ENCODE measurements around the gene NPBWR2.
"Not testable (repeated sequence)": the region's sequence is repeated elsewhere in the genome, so short reads cannot be mapped to it uniquely, and the experiment has no call there.

NPBWR2 gene

DNA sequence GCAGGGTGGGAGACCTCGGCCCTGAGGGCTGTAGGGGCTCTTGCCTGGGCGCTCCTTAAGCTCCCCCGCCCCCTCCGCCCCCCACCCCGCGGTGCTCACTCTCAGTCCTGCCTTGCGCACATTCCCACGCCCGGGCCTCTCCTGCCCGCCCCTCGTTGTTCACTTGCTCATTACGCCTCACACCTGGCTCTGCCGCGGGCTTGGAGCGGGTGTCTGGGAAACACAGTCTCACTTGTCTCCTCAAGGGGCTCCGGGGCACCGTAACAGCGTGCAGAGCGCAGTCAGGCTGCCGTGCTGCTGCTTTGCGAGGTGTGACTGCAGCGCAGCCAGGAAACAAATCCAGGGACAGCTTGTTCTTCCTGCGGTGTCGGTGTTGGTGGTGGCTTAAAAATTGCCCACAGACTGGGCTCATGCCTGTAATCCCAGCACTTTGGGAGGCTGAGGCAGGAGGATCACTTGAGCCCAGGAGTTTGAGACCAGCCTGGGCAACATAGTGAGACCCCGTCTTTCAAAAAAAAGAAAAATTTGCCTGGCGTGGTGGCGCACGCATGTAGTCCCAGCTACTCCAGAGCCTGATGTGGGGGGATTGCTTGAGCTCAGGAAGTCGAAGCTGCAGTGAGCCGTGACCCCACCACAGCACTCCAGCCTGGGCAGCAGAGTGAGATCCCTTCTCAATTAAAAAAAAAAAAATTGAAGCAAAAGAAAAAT is 4.6 kb downstream of the NPBWR2 start:
- peak; percentile 55 for DNase-seq

DNA sequence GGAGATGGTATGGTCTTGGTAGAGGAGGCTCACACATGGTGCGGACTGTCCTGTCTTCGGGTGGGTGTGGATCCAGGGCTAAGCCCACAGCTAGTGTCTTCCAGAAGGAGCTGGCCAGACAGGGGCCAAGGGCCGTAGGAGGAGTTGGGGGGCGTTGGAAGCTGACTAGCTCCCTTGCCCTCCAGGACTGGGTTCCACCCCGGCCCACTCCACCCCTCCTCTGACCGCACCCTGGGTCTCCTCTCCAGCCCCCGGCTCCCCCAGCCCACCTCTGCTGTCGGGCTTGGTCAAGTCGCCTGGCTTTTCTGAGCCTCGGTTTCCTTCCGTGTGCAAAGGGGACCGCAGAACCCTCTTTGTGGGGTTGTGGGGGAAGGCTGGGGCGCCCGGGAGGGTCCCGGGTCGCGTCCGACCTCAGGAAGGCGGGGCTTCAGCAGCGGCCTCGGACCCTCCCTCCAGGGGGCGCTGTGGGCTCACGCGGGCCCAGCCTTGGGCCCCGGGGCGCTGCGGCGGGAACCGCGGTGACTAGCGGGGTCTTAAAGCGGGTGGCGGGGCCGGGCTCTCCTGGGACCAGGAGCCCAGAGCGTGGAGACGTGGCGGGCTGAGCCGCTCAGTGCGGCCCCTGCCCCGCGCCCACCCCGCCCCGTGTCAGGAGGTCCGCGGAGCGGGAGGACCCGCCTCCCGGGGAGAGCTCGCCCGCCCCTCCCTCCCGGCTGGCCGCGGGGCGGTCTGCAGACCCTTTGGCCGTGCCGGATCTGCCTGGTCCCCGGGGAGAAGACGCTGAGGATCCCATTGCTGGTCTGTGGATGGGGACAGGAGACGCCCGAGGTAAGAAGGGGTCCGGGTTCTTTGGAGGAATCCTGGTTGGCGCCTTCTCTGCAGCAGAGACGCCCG is 5.4 kb downstream of the NPBWR2 start:
- DNase-seq = peak; percentile 34

DNA sequence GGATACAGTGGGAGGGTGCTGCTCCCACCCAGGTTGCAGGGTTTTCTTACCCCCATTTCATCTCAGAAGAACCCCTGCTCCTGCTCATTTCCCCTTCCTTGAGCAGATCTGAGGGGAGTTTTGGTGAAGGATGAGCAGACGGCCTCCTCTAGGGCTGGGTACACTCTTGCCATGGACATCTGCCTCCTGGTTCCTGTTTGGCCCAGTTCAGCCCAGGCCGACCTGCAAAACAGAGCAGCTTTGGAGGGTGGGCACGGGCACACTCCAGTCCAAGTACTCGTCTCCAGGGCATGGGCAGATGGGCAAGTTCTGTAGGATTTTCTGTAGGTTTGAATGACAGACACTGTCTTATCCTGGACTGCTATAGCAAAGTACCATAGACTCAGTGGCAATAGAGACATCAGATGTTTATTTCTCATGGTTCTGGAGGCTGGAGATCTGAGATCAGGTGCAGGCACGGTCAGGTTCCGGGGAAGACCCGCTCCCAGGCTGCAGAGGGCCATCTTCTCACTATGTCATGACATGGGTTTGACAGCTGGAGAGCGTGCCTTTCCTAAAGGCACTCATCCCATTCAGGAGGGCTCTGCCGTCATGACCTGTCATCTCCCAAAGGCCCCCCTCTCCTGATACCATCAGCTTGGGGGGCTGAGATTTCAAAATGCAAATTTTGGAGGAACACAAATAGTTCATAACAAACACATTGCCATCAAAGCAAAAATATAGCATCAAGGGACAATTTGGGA is 6.2 kb downstream of the NPBWR2 start:
- no peak for DNase-seq

DNA sequence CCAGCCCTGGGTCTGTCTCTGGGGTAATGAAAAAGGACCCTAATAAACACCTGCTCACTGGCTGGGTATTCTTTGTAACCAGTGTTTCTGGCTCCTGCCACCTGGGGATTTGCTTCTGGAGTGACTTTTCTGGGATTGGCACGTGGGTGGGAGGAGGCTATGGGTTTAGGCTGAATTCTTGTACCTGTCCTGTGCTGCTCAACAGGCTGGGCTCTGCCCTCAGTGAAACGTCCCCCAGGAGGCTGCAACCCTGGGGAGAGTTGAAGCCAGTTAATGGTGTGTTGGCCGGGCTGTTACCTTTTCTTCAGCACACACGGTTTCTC is 6.8 kb downstream of the NPBWR2 start:
- DNase-seq = no peak

DNA sequence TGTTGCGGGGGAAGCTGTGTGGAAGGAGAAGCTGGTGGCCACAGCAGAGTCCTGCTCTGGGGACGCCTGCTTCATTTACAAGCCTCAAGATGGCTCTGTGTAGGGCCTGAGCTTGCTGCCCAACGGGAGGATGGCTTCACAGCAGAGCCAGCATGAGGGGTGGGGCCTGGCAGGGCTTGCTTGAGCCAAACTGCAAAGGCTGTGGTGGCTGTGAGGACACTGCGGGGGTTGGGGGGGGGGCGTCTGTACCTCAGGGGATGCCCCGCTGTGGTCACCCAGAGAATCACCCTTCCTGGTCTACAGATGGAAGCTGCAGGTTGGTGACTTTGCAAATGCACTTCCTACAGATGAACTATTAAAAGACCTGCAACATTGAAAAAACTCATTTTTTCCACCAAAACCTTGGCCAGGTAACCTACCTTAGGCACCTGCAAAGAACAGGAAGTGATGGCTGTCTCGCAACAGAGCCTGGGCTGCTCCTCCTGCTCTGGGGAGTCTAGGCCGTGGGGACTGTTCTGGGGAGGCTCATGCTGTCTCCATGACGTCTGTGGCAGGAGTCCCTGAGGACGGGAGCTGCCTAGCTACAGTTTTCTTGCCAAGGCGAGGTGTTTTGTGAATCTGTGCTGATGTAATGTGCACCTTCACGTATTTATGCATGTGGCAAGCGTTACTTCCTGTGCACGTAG is 7.3 kb downstream of the NPBWR2 start:
- DNase-seq = no peak

DNA sequence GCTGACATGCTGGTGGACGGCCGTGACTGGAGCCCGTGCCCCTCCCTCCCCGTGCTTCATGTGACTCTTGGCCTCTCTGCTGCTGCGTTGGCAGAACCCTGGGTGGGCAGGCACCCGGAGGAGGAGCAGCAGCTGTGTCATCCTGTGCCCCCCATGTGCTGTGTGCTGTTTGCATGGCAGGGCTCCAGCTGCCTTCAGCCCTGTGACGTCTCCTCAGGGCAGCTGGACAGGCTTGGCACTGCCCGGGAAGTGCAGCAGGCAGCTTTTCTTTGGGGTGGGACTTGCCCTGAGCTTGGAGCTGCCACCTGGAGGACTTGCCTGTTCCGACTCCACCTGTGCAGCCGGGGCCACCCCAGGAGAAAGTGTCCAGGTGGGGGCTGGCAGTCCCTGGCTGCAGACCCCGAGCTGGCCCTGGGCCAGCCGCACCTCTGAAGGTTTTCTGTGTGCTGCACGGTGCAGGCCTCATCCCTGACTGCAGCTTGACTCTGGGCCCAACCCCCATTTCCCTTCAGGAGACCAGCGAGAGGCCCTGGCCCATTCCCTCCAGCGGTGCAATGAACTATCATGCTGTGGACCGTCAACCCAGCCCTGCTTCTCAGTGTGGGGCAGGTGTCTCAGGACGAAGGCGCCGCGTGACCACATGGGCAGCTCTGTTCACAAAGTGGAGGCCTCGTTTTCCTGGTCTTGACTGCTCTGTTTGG is 8.1 kb downstream of the NPBWR2 start:
- DNase-seq = no peak

DNA sequence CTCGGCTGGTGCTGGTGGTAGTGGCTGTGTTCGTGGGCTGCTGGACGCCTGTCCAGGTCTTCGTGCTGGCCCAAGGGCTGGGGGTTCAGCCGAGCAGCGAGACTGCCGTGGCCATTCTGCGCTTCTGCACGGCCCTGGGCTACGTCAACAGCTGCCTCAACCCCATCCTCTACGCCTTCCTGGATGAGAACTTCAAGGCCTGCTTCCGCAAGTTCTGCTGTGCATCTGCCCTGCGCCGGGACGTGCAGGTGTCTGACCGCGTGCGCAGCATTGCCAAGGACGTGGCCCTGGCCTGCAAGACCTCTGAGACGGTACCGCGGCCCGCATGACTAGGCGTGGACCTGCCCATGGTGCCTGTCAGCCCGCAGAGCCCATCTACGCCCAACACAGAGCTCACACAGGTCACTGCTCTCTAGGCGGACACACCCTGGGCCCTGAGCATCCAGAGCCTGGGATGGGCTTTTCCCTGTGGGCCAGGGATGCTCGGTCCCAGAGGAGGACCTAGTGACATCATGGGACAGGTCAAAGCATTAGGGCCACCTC is 8.8 kb downstream of the NPBWR2 start:
- no peak for DNase-seq

DNA sequence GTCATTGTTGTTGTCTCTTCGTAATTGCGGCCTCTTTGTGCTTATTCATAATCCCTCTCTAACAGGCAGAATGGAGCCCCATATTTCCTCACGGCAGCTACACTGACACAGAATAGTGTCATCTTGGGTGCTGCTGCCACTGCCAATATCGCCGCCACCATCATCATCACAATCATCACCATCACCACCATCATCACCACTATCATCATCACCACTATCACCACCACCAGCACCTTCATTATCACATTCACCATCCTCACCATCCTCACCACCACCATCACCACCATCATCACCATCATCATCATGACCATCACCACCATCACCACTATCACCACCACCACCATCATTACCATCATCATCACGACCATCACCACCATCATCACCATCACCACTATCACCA is 10.8 kb downstream of the NPBWR2 start:
- no peak for DNase-seq

DNA sequence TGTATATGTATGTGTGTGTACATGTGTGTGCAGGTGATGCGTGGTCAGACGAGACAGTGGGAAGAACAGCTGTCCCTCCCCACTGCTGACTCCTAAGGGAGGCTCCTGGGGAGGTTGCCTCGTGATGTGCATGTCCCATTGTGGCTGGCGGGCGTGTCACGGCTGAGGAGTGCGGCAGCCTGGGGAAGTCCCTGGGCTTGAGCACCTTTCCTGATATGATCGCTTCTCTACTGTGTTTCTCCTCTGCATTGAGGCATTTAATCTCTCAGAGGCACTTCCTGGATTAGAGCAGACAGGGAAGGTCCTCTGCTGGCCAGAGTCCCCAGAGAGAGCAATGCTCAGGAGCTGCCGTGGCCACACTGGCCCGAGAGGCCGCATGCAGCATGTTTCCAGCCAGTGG is 11.4 kb downstream of the NPBWR2 start:
- no peak for DNase-seq

DNA sequence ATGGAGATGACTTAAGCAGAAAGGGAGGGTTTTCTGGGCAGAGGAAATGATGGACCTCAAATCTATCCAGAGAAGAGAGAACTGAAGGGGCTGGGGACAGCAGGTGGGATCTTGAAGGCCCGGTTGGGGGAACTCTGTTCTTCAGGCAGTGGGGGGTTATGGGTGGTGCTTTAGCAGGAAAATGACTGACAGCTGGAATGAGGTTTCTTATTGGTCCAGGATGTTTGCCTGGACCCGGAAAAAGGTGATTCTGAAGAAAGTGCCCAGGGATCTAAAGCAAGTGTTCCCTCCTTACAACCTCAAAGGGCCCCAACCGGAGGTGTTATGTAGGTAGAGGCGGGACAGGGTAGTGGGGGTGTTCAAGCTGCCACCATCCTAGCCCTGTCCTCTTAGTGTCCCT is 11.9 kb downstream of the NPBWR2 start:
- no peak for DNase-seq

DNA sequence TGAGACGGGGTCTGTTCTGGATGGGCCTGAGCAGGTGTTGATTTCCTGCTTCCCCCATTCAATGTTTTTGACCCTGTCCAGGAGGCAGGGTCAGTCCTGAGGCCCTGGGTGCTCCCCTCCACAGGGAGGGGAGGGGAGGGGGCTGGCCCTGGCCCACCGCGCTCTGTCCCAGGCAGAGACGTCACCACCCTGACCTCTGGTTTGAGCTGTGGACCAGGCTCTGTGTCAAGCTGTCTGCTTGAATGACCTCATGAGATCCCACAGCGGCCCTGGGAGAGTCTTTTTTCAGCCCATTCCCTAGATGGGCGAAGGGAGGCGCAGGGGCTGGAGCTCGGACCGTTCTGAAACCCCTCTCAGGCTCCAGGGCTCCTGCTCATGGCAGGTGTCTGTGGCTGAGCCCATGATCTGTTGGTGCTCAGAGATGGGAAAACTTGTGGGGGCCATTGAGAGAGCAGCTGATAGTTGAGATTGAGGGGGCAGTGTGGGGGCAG is 14.3 kb downstream of the NPBWR2 start:
- no peak for DNase-seq

DNA sequence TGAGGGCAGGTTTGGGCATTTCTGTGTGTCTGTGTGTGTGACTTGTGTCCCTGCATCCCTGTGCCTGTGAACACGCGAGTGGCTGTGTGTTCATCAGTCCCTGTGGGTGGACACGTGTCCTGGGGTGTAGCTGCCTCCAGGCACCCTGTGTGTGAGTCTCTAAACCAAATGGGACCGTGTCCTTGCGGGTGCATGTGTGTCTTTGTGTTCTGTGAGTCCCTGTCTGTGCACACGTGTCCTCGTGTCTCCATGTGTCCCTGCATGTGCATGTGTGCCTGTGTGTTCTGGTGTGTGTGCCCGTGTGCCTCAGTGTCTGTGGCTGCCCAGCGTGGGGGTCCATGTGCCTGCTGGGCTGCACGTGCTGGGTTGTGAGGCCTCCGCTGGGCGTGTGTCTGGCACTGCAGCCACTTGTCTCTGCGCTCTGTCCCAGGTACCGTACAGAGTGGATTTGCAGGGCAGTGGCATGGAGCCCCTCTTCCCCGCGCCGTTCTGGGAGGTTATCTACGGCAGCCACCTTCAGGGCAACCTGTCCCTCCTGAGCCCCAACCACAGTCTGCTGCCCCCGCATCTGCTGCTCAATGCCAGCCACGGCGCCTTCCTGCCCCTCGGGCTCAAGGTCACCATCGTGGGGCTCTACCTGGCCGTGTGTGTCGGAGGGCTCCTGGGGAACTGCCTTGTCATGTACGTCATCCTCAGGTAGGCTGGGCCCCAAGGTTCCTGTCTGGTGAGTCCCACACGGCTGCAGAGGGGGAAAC is 14.9 kb downstream of the NPBWR2 start:
- DNase-seq = no peak

DNA sequence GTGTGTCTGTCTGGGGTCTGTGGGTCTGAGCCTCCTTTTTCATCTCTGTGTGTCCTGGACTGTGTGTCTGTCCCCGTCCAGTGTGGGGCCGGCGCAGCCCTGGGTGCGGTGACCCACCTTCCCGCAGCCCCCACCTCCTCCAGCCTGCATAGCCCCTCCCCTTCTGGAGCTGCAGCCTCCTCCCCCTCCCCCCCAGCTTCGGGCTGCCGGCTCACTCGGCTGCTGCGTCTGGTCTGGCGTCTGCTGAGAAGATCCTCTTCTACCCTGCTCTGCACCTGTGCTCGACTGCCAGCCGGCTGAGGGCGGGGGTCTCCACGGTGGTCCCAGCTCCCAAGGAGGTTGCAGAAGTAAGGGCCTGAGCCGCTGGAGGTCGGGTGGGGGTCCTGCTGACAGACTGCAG is 15.6 kb downstream of the NPBWR2 start:
- peak; percentile 71 for DNase-seq

DNA sequence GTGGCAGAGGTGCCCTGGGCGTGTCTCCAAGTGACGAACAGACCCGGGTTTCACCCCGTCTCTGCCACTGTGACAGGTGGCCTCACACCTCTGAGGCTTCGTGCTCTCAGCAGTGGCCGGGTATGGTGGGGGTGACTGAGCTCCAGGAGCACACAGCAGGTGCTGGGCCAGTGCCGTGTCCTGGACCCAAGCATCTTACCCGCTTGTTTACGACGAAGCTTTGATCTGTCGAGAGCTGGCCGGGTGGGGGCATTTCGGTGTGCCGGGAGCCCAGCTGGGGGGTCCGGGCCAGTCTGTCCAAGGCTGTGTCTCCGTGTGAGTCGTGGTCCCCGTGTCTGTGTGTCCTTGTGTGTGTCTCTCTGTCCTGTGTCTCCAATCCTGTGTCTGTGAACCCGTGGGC is 16.0 kb downstream of the NPBWR2 start:
- DNase-seq = no peak

DNA sequence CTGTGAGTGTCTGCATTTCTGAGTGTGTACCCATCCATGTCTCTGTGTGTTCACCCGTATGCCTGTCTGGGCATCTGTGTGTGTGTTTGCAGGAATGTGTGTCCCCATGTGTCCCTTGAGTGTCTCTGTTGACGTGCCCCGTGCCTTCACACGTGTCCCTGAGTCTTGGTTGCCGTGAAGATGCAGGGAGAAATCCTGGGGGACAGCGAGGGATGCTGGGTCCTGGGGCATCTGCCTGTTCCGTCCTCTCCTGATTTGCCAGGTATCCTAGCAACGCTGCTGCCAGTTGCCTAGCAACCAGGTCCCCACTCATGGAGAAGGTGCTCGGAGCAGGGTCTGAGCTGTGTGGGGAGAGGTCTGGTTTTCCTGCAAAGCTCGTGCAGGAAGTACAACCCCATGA is 17.2 kb downstream of the NPBWR2 start:
- DNase-seq = peak; percentile 67

DNA sequence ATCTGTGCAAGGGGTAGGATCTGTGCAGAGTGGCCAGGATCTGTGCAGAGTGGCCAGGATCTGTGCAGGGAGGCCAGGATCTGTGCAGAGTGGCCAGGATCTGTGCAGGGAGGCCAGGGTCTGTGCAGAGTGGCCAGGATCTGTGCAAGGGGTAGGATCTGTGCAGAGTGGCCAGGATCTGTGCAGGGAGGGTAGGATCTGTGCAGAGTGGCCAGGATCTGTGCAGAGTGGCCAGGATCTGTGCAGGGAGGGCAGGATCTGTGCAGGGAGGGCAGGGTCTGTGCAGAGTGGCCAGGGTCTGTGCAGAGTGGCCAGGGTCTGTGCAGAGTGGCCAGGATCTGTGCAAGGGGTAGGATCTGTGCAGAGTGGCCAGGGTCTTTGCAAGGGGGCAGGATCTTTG is 18.8 kb downstream of the NPBWR2 start:
- not testable (repeated sequence) for DNase-seq

DNA sequence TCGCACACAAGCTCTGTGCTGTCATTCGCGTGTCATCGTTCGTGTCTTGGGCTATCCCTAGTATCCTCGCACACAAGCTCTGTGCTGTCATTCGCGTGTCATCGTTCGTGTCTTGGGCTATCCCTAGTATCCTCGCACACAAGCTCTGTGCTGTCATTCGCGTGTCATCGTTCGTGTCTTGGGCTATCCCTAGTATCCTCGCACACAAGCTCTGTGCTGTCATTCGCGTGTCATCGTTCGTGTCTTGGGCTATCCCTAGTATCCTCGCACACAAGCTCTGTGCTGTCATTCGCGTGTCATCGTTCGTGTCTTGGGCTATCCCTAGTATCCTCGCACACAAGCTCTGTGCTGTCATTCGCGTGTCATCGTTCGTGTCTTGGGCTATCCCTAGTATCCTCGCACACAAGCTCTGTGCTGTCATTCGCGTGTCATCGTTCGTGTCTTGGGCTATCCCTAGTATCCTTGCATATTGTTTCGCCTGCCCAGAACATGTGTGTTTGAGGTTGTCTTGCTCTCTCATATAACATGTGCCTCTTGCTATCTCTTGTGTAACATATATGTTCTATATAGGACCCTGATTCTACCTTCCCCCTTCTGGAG is 20.0 kb downstream of the NPBWR2 start:
- not testable (repeated sequence) for DNase-seq

DNA sequence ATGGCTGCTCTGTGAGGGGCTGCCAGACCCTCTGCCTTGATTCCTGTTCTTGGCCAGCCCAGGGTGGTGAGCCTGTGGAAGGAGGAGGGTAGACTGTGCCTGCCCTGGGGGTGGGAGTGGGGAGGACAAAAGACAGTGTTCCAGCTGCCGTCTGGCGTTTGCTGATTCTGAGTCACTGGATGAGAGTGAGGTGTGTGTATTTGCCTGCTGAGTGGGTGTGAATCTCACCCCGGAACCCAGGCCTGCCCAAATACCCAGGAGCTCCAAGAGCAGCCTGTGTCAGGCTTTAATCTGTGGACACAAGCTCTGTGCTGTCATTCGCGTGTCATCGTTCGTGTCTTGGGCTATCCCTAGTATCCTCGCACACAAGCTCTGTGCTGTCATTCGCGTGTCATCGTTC is 20.6 kb downstream of the NPBWR2 start:
- no peak for DNase-seq

DNA sequence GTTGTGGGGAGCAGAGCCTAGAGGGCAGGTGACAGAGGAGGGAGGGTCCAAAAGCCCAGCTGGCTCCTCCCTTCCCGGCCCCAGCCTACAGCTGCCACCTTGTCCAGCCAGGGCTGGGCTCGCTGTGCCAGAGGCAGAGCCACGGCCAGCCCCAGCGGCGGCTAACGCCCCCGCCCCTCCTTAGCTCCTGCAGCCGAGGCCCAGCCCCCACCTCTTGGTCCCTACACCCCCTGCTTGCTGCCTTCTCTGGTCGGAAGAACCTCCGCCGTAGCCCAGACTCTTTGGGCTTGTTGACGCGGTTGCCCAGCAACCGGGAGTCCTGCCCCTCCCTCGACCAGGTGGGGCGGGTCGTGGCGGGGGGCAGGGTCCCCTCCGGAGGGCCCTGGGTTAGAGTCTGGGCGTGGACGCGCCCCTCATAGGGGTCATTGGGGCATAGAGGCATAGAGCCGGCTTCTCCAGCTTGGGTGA is 22.6 kb downstream of the NPBWR2 start:
- DNase-seq = no peak

DNA sequence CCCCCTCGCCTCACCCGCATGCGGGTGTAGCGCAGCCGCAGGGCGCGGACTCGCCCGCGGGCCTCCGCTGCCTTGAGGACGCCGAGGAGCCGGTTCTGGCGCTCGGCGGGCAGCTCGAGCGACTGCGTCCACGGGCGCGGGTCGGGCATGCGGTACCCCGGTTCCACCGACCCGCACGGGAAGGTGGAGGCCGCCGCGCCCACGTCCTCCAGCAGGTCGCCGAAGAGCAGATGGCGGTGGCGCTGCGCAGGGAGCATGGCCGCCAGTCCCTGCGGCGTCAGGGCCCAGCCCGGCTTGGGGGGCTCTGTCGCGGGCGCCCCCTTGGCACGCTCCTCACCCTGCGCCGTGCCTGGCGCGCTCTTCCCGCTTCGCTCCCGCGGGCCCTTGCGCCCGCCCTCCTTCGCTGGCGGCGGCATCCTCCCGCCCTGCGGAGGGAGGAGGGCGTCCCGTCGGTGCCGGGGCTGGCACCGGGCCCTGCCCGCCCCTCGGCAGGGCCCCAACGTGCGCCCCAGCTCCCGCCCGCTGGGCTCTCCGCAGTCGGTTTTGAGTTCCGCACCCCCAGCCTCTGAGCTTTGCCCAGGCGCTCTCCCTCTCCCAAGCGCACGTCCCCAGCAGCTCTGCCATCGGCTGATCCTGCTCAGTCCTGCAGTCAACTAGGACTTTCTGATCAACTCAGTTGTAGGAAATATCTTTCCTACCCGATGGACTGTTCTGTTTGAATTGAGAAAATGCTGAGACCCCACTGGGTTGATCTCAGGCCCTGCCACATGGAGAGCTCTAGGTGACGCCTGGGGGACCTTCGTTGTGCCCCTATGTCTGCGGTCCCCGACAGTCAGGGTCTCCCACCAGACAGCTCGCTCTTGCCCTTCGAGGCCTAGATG is 23.3 kb downstream of the NPBWR2 start, which contains the start of gene LKAAEAR1:
Gene LKAAEAR1, minus strand, starts transcription at position 595 of the 881 bp plus-strand sequence. Its CDS starts 179 bp downstream, at position 416.
- DNase-seq = no peak

All from NCI-H2227 treated with DMSO at 0.1 percent for 48 hours (cell line).